DND-41 (cell line): ENCODE measurements around the gene GRID1.

Experiments used
- CTCF ChIP-seq: IDR thresholded peaks from 2 replicates; pipeline ENCODE4 v1.5.1; 2012; ENCODE audit warnings: borderline replicate concordance, low read length, moderate library complexity, mild to moderate bottlenecking; ENCODE audit not compliant: poor library complexity, severe bottlenecking; ENCODE audit errors: extremely low read depth
- EZH2 ChIP-seq: IDR thresholded peaks from 3 replicates; pipeline ENCODE4 v1.6.1; 2012; ENCODE audit warnings: borderline replicate concordance, low read depth, mild to moderate bottlenecking, moderate library complexity, low read length, inconsistent platforms; ENCODE audit not compliant: severe bottlenecking

- TF ChIP-seq CTCF (no peak), EZH2 (no peak)
Observed at GRCh38 chr10:86148117-86148516, 218.5 kb downstream of the GRID1 start.
